Measurements from ENCODE around the gene ARHGAP6. TPM values are rescaled to one million over a fixed set of nuclear protein-coding genes. Genes with fewer than 3 reads are reported as not detected.
"Not testable (repeated sequence)": the region's sequence is repeated elsewhere in the genome, so short reads cannot be mapped to it uniquely, and the experiment has no call there.

ARHGAP6 gene
- total RNA-seq, 2 donors from 2014 or later = 0.07 to 0.14 TPM

DNA sequence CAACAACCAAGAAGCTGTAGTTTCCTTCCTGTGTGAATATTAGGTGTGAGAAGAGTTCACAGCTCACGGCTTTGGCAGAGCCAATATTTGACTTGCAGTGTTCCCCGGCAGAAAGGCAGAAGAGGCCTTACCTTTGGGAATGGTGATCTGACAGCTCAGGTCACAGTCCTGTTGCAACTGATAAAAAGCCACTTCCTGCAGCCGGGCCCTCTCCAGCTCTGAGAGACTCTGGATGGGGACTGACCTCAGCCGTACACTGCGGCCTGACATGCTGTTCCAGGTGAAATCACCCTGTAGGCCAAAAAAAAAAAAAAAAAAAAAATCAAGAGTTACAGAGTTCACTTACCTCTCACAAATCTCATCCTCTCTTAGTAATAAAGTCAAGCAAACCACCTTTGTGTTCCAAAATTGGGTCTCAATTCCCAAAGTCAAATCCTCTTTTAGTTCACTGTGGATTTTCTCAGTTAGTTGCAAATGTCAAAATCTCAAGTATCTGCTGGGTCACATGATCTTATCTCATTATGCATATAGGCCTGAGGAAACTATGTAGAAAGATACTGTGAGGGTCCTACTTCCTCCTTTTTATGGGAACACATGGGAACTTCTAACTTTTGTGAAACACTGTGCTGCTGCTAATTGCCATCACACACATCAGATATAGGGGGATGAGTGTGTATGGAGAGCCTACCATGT lies 411.2 kb downstream of the ARHGAP6 start:
- no peak for DNase-seq (ENCODE audit: low spot score)
- Mint-ChIP-seq H3K4me1 (ENCODE audit: low read depth in 2 of 2) (no peaks in the 10 kb centered on the region), H3K36me3 (no peaks in the 10 kb centered on the region), H3K27me3 (peaks cover 0 to 2% of the 10 kb centered on the region in 2 donors), H3K4me3 (no peak overlapping the region), H3K9me3 (peaks cover 5% of the 10 kb centered on the region), H3K27ac (no peak overlapping the region)
- ATAC-seq = no peak

DNA sequence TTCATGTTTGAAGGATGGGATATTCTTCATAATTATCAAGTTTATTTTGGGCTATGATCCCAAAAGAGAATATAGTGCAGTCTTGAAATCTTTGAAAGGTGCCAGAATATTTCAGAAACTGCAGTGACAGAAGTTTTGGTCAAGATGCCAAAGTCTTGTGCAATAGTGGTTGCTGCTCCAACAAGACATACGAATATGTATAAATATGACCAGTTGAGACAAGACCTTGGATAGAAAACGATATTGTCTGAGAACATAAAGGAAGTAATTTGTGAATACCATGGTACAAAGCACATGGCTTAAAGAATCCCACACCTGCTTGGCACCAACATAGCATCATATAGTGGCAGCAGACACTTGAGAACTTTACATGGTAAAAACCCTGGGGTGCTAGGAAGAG lies 421.1 kb downstream of the ARHGAP6 start:
- Mint-ChIP-seq H3K27ac (no peak overlapping the region), H3K4me3 (no peak overlapping the region), H3K9me3 (peaks cover 4% of the 10 kb centered on the region), H3K36me3 (no peaks in the 10 kb centered on the region), H3K27me3 (peaks cover 0 to 3% of the 10 kb centered on the region in 2 donors), H3K4me1 (ENCODE audit: low read depth in 2 of 2) (no peaks in the 10 kb centered on the region)
- DNase-seq (ENCODE audit: low spot score) (no peak), ATAC-seq (no peak)

GRCh38 chrX:11242704-11243103 lies 423.0 kb downstream of the ARHGAP6 start:
- H3K27ac Mint-ChIP-seq = no peak overlapping the region
- ATAC-seq = no peak

GRCh38 chrX:11241720-11242119 lies 424.0 kb downstream of the ARHGAP6 start:
- DNase-seq (ENCODE audit: low spot score) (no peak), ATAC-seq (no peak)
- no peaks in the 10 kb centered on the region for H3K4me1 Mint-ChIP-seq (ENCODE audit: low read depth in 2 of 2)
- H3K36me3 Mint-ChIP-seq = no peaks in the 10 kb centered on the region
- peaks cover 0 to 3% of the 10 kb centered on the region in 2 donors for H3K27me3 Mint-ChIP-seq
- H3K9me3 Mint-ChIP-seq = peaks cover 4% of the 10 kb centered on the region
- no peak overlapping the region for H3K27ac Mint-ChIP-seq
- no peak overlapping the region for H3K4me3 Mint-ChIP-seq

More at GRCh38 chrX:11242704-11243103, 423.0 kb downstream of the ARHGAP6 start:
- Mint-ChIP-seq H3K9me3 (peaks cover 4% of the 10 kb centered on the region), H3K4me3 (no peak overlapping the region), H3K4me1 (ENCODE audit: low read depth in 2 of 2) (no peaks in the 10 kb centered on the region), H3K27me3 (peaks cover 0 to 3% of the 10 kb centered on the region in 2 donors), H3K36me3 (no peaks in the 10 kb centered on the region)
- no peak for DNase-seq (ENCODE audit: low spot score)

GRCh38 chrX:11239230-11239629 lies 426.5 kb downstream of the ARHGAP6 start:
- H3K4me3 Mint-ChIP-seq = no peak overlapping the region
- no peaks in the 10 kb centered on the region for H3K4me1 Mint-ChIP-seq (ENCODE audit: low read depth in 2 of 2)
- no peak overlapping the region for H3K27ac Mint-ChIP-seq
- H3K27me3 Mint-ChIP-seq = peaks cover 0 to 3% of the 10 kb centered on the region in 2 donors
- H3K9me3 Mint-ChIP-seq = no peaks in the 10 kb centered on the region
- no peak for DNase-seq (ENCODE audit: low spot score)
- H3K36me3 Mint-ChIP-seq = no peaks in the 10 kb centered on the region
- ATAC-seq = no peak

- H3K4me1 Mint-ChIP-seq (ENCODE audit: low read depth in 2 of 2); DNase-seq (ENCODE audit: low spot score); H3K4me3 Mint-ChIP-seq; H3K27ac Mint-ChIP-seq; ATAC-seq; H3K27me3 Mint-ChIP-seq; H3K36me3 Mint-ChIP-seq; H3K9me3 Mint-ChIP-seq: not testable (repeated sequence)
Observed at GRCh38 chrX:11235377-11235776, 430.3 kb downstream of the ARHGAP6 start.

DNA sequence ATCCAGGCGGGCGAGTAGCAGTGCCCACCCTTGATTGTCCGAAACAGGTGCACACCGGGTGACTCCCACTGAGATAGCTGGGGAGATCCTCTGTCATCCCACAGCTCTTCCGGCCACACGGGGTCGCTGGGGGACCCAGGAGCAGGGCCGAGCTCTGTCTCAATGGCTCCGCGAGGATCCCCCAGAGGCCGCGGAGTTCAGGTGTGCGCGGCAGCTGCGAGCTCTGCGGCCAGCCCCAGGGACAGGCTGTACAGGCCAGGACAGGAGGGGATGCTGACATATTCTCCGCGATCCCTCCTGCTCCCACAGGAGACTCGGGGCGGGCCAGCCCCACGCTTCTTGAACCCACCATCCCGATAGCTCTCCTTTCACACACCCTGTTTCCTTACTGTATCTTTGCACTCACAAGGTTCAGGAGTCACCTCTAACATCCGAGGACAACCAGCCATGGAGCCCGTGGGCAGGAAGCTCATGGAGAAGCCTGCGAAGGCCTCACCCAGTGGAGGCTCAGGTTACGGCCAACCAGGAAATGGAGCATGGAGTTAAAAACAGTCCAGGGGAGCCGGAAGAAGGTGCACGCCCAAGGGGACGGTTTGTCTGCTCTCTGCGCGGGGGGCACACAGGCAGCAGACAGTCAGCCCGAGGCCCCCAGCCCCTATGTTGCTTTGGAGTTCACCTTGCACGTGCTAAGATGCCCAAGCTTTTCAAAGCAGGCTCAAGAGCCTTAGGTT lies 450.4 kb downstream of the ARHGAP6 start:
- Mint-ChIP-seq H3K4me3 (no peak overlapping the region), H3K36me3 (no peaks in the 10 kb centered on the region), H3K4me1 (ENCODE audit: low read depth in 2 of 2) (no peaks in the 10 kb centered on the region), H3K27ac (no peak overlapping the region), H3K27me3 (no peaks in the 10 kb centered on the region), H3K9me3 (peaks cover 3% of the 10 kb centered on the region)
- ATAC-seq (no peak), DNase-seq (ENCODE audit: low spot score) (no peak)

GRCh38 chrX:11214346-11215190 lies 451.2 kb downstream of the ARHGAP6 start:
- H3K27me3 Mint-ChIP-seq = no peaks in the 10 kb centered on the region
- ATAC-seq (peak in 1 of 2 donors; percentile 45), DNase-seq (ENCODE audit: low spot score) (no peak)
- no peaks in the 10 kb centered on the region for H3K4me1 Mint-ChIP-seq (ENCODE audit: low read depth in 2 of 2)
- H3K36me3 Mint-ChIP-seq = no peaks in the 10 kb centered on the region
- no peak overlapping the region for H3K27ac Mint-ChIP-seq
- H3K9me3 Mint-ChIP-seq = peaks cover 3% of the 10 kb centered on the region
- H3K4me3 Mint-ChIP-seq = no peak overlapping the region

DNA sequence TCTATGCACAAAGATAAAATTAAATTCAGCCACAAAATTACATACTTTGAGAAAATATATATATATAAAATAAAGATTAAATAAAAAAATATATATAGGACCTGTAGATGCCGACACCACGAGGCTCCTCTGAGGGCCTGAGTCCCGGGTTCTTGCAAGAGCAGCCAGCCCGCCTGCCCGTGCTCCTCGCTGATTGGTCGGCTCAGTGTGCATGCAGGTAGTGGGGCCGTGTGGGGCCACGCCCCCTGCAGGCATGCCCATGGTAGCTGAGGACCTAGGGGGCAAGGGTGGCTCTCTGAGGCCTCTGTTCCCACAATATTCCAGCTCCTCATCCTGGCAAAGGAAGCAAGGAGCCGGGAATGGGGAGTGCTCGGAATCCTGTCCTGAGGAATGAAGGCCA lies 453.0 kb downstream of the ARHGAP6 start:
- no peak for DNase-seq (ENCODE audit: low spot score)
- Mint-ChIP-seq H3K4me1 (ENCODE audit: low read depth in 2 of 2) (no peaks in the 10 kb centered on the region), H3K4me3 (no peak overlapping the region), H3K9me3 (peaks cover 3% of the 10 kb centered on the region), H3K36me3 (no peaks in the 10 kb centered on the region), H3K27ac (no peak overlapping the region), H3K27me3 (peaks cover 0 to 2% of the 10 kb centered on the region in 2 donors)
- ATAC-seq = no peak

GRCh38 chrX:11210415-11210801 lies 455.3 kb downstream of the ARHGAP6 start:
- H3K4me1 Mint-ChIP-seq (ENCODE audit: low read depth in 2 of 2) = no peaks in the 10 kb centered on the region
- no peaks in the 10 kb centered on the region for H3K36me3 Mint-ChIP-seq
- peaks cover 0 to 2% of the 10 kb centered on the region in 2 donors for H3K27me3 Mint-ChIP-seq
- peaks cover 3% of the 10 kb centered on the region for H3K9me3 Mint-ChIP-seq
- ATAC-seq = no peak
- DNase-seq (ENCODE audit: low spot score) = no peak
- H3K27ac Mint-ChIP-seq = no peak overlapping the region
- no peak overlapping the region for H3K4me3 Mint-ChIP-seq

- Mint-ChIP-seq H3K4me1 (ENCODE audit: low read depth in 2 of 2) (no peaks in the 10 kb centered on the region), H3K36me3 (no peaks in the 10 kb centered on the region), H3K27ac (no peak overlapping the region), H3K27me3 (peaks cover 0 to 2% of the 10 kb centered on the region in 2 donors), H3K4me3 (no peak overlapping the region), H3K9me3 (peaks cover 3% of the 10 kb centered on the region)
- no peak for ATAC-seq
- DNase-seq (ENCODE audit: low spot score) = no peak
Observed at GRCh38 chrX:11209798-11210414, 455.8 kb downstream of the ARHGAP6 start.

DNA sequence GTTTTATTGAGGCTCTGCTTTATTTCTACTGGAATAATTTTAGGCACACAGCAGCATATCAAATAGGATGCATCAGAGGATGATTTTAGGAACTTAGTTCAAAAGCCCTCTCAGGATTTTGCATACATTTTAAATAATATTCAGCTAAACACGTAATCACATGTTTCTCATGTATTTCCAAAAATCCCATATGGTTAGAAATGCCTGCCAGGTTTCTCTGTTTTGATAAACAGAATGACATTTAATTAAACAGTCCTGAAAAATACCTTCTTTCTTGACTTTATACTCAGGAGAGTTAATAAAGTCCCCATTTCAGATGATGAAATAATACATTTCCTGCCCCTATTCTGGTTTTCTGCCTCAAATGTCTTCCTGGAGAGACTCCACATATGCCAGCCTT lies 459.0 kb downstream of the ARHGAP6 start:
- Mint-ChIP-seq H3K27ac (no peak overlapping the region), H3K36me3 (no peaks in the 10 kb centered on the region), H3K27me3 (peaks cover 0 to 8% of the 10 kb centered on the region in 2 donors), H3K4me1 (ENCODE audit: low read depth in 2 of 2) (no peaks in the 10 kb centered on the region), H3K4me3 (no peak overlapping the region), H3K9me3 (no peaks in the 10 kb centered on the region)
- no peak for DNase-seq (ENCODE audit: low spot score)
- no peak for ATAC-seq

DNA sequence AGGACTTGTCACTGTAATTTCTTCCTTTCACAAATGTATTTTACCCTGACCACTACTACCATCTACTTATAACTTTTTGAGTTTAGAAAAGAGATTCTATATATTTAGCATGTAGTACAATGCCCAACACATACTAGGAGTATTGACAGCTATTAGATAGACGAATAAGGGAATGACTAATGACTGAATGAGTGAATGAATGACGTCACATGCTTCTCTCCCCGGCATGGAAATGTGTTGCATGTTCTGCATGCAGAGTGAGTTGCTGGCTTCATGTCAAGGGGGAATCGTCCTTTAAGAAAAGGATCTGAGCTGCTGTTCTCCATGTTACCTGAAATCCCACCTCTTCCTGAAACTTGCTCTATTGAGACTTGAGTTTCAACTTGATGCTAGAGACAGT lies 459.9 kb downstream of the ARHGAP6 start:
- no peaks in the 10 kb centered on the region for H3K36me3 Mint-ChIP-seq
- DNase-seq (ENCODE audit: low spot score) (no peak), ATAC-seq (no peak)
- no peak overlapping the region for H3K27ac Mint-ChIP-seq
- no peaks in the 10 kb centered on the region for H3K4me1 Mint-ChIP-seq (ENCODE audit: low read depth in 2 of 2)
- H3K27me3 Mint-ChIP-seq = peaks cover 0 to 8% of the 10 kb centered on the region in 2 donors
- H3K4me3 Mint-ChIP-seq = no peak overlapping the region
- no peaks in the 10 kb centered on the region for H3K9me3 Mint-ChIP-seq
